Pulmonary artery endothelial cell (primary cell): Measurements from ENCODE around the gene BRME1. TPM values are rescaled to one million over a fixed set of nuclear protein-coding genes. Genes with fewer than 3 reads are reported as not detected.

Source experiments
- DNase-seq: peaks from one replicate; pipeline ENCODE4 v3.0.0-alpha.2; 2011; ENCODE audit warnings: low read depth, low spot score
- total RNA-seq: library from RNA; depleted of rRNA; stranded (reverse); fragments of >200 nt; gene quantifications from 2 replicates; pipeline ENCODE4 v1.2.3, GENCODE V29; 2014

Gene BRME1
- total RNA-seq, 1 donor from 2014 or later, result 0.73 TPM

DNA sequence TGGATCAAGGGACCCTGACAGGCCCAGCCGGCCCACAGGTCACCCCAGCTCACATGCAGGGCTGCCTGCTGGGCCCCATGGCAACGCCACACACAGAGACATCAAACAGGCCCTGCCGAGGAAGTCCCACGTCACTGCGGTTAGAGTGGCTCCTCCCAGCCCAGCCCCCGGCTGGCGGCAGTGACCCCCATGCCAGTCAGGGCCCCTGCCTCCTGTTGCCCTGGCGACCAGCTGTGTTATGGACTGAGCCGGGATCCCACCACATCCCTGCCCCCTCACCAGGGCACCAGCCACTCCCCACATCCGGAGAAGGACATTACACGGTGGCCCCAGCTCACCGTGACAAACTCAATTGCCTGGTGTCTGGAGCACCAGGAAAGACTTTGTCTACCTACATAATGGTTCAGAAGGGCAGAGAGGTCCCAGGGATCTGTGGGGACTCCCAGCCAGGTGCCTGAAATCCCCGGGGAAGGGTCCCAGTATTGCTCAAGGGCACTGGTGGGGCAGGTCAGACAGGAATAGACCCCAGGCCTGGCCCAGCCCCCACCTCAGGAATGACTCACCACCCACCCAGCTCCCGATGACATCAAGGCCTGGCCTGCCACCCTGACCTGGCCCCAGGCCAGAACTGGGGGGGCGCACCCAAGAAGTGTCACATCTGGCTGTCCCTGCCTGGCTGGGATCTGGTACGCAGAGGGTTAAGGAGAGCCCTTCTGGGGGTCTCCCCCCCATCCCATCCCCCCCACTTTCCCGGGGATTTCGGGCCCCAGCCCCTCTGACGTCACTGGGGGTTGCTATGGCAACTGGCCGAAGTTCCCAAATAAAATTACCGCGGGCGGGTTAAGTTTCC lies 59.1 kb downstream of the BRME1 start:
- DNase-seq, result no peak

GRCh38 chr19:13844130-13844631 lies 61.7 kb downstream of the BRME1 start:
- DNase-seq, result no peak

DNA sequence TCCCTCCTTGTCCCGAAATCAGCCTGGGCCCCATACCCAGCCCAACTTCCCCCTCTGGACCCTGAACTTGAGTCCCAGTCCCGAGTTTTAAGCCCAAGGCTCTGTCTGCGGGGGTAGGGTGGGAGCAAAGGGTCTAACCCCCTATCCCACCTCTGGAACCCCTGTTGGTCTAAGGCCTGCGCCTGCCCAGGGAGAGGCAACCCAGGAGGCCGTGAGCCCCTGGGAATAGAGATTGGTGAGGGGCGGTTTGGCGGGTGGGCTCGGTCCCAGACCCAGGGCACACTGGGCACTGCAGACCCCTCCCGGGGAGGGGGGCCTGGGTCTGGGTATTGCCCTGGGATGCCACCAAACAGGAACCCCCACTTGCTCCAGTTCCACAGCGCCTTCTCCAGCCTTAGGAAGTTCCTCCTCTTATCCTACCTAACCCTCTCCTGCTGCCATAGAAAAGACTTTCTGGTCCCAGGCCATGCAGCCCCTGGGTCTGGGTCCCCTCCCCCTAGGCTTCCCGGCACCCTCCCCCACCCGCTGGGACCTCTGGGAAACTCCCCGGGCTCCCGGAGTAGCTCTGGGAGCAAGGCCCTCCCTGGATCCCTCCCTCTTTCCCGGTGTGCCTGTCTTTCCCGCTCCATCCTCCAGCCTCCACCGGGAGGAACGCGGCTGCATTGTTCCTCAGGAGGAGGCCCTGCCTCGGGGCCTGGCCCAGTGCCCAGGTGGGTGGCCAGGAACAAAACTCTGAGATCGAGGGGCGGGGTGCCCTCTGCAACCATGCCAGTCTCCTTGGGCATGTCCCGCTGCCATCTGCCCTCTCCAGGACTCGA lies 62.6 kb downstream of the BRME1 start:
- DNase-seq, result no peak

DNA sequence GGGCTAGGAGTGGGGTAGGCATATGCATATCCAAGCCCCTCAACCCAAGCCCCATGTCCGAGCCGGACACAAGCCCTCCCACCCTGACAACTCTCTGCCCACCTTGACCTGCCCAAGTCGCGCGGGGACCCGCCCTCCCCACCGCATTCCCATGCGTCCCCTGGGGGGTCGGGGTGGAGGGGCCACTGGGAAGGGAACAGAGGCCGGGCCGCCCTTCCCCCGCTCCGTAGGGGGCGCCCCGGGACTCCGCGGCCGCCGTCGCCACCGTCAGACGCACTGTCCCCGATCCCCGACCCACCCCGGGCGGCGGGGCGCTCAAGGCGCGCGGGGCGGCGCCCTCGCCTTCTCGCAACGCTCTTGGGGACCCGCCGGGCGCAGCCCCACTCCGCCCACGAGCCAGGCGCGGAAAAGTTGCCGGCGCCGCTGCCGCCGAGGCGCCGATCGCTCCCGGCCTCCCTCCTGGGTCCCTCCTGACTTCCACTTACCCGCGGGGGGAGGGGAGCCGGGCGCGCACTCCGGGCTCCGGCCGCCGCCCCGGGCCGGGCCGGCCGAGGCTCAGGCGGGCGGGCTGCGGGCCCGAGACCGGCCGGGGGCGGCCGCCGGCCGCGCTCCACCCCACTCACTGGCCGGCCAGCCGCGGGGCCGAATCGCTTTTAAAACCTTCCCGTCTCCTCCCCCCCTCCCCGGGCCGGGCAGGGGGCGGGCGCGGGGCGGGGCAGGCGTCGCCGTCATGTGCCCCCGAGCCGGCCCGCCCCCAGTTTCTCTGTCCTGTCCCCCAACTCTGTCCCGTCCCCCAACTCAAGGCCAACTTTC lies 63.4 kb downstream of the BRME1 start:
- no peak for DNase-seq

- no peak for DNase-seq
Measured at GRCh38 chr19:13841962-13842290, 64.0 kb downstream of the BRME1 start.

GRCh38 chr19:13841086-13841961 lies 64.6 kb downstream of the BRME1 start:
- DNase-seq, result no peak

DNA sequence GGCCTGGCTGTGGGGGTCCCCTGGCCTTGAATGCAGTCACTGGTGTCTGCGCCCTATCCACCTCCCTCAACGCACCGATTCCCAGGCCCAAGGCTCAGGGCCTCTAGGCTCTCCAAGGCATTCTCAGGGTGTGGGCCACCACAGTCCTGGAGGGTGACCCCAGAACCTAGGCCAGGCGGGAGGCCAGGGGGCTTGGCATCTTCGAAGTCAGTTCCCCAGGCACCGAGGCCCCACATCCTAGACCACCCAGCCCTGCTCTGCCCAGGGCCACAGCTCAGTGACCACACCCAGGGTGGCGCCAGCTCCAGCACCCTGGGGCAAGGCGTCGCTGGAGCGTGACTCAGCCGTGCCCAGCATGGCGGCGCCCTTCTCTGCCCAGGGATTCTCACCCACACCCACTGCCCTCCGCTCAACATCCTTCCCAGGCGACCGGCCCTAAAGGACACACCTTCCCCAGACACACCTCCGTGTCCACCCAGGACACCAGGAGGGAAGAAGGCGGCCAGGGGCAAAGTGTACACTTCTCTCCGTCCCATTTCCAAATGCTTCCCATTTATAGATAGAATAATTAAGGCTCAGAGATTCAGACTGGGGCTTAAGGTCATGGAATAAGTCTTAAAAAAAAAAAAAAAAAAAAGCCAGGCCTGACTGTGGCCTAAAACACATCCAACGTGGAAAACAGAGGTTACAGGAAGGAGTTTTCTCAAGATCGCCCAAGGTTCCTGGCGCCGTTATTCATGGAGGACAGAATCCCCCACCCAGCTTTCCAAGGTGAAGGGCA lies 65.4 kb downstream of the BRME1 start:
- no peak for DNase-seq

DNA sequence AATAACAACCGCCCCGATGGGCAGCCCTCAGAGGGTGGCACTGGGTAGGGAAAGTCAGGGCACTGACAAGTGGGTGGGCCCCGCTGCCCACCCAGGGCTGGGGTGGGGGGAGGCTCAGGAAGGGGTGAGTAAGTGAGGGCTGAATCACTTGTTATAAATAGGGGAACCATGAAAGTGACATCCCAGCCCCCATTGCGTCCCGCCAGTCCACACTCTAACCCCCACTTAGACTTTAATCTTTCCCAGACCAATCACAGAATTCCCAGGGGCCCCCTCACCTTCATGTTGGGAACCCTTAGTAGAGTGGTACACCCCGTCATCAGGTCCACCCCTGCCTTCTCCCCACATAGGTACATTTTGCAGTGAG lies 66.0 kb downstream of the BRME1 start:
- DNase-seq, result no peak

DNA sequence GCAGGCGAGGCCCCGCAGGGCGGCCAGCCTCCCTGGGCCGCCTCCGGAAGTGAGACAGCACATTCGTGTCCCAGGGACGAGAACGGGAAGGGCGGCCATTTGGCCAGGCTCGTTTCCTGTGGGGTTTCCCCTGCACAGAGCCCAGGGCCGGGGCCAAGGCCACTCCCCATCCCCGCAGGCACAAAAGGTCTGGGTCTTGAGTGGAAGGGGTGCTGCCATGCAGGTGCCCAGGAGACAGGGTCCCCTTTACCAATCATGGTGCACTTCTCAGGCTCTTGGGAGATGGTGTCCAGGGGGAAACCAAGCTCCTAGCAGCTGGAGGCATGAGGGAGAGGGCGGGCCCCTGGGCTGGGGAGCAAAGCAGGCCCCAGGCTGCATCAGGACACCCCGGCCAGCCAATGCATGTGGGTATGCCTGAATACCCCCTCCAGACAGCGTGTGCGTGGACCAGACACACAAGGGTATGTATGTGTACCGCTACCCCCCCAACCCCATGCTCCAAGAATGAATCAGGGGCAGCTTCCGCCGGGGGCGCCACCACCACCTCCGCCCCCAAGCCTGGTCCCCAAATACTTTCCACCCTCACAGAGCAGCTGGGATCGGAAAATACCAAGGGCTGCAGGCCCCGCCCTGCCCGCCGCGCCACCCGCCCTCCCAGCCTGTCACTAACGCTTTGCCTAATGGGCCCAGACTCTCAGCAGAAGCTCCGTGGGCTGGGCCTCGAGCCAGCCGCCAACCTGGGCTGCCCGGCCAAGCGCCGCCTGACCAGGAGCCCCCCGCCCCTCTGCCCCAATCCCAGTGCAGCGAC lies 66.6 kb downstream of the BRME1 start:
- DNase-seq, result no peak

DNA sequence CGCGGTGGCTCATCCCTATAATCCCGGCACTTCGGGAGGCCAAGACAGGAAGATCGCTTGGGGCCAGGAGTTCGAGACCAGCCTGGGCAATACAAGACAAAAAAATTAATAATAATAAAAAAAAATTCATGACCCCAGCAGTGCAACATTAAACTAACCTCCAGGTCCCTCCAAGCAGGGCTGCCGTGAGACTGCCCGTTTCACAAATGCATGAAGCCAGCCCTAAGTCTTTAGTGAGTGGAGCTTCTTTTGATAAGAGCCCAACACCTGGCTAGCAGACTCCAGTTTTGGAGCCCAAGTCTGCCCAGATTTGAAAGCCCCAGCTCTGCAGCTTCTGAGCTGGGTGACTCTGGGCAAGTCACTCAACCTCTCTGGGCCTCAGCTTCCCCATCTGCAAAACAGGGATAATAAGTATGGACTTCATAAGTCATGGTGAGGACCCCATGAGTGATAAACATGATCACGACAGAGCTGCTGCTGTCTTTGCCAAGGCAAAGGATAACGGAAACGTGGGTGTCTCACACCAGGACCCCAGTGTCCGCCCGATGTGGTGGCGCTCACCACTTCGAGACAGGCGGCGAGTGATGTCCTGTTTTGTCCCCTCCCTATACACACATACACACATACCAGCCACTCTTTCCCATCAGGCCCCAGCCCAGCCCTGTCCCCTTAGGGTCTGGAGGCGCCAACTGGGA lies 67.3 kb downstream of the BRME1 start:
- no peak for DNase-seq

DNA sequence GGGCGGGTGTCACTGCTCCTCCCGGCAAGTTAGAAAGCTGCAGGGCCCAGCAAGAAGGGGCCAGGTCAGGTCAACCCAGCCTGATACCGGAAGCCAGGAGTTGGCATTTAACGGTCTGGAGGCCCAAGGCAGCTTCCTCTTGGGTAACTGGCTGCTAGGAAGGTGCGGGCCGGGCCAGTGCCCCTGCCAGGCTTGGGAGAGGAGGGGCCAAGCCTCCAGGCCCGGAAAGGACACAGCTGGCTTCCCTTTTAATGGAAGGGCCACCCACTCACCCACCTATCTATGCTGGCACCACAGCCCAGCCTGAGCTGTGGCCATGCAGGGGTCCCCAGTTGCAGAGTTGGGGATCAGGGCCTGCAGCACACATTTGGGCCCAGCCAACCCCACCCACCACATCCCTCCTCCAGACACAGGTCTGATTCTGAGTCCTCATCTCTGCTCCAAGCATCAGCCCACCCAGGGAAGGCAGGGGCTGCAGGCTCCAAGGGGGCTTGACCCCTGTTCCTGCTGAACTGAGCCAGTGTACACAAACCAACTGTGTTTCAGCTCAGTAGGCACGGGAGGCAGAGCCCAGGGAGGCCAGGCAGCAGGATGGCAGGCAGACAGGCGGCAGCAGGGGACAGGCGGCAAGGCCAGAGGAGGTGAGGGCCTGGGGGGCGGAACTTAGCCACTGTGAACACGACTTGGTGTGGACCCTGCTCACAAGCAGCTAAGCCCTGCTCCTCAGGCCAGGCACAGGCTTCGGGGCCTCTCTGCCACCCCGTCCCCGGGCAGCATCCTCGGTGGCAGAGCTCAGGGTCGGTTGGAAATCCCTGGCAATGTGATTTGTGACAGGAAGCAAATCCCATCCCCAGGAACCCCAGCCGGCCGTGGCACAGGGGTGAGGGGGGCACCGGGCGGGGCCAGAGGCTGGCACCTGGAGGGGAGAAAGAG lies 69.9 kb downstream of the BRME1 start:
- no peak for DNase-seq

- DNase-seq, result no peak
Measured at GRCh38 chr19:13834244-13835069, 71.5 kb downstream of the BRME1 start.

GRCh38 chr19:13833330-13834243 lies 72.3 kb downstream of the BRME1 start:
- no peak for DNase-seq
